Measurements from ENCODE around the gene SHC2.
"Not testable (repeated sequence)": the region's sequence is repeated elsewhere in the genome, so short reads cannot be mapped to it uniquely, and the experiment has no call there.

Gene SHC2

GRCh38 chr19:405121-405965 lies 55.5 kb downstream of the SHC2 start:
- DNase-seq: no peak

- no peak for DNase-seq
Observed at GRCh38 chr19:403221-404027, 57.4 kb downstream of the SHC2 start.

- no peak for DNase-seq
Observed at GRCh38 chr19:402786-403185, 58.0 kb downstream of the SHC2 start.

GRCh38 chr19:401866-402511 lies 58.8 kb downstream of the SHC2 start:
- DNase-seq: no peak

- no peak for DNase-seq
Observed at GRCh38 chr19:400976-401865, 59.6 kb downstream of the SHC2 start.

- no peak for DNase-seq
Observed at GRCh38 chr19:399370-399769, 61.5 kb downstream of the SHC2 start.

GRCh38 chr19:398719-399118 lies 62.1 kb downstream of the SHC2 start:
- no peak for DNase-seq

GRCh38 chr19:397941-398706 lies 62.7 kb downstream of the SHC2 start:
- no peak for DNase-seq

- DNase-seq: no peak
Observed at GRCh38 chr19:397321-397720, 63.5 kb downstream of the SHC2 start.

- DNase-seq: no peak
Observed at GRCh38 chr19:395467-395866, 65.4 kb downstream of the SHC2 start.

- not testable (repeated sequence) for DNase-seq
Observed at GRCh38 chr19:394857-395256, 66.0 kb downstream of the SHC2 start.

- DNase-seq: not testable (repeated sequence)
Observed at GRCh38 chr19:393560-393959, 67.3 kb downstream of the SHC2 start.

- no peak for DNase-seq
Observed at GRCh38 chr19:392375-392970, 68.4 kb downstream of the SHC2 start.

GRCh38 chr19:391726-392374 lies 69.0 kb downstream of the SHC2 start:
- no peak for DNase-seq

- no peak for DNase-seq
Observed at GRCh38 chr19:391207-391557, 69.7 kb downstream of the SHC2 start.

- no peak for DNase-seq
Observed at GRCh38 chr19:390386-391206, 70.2 kb downstream of the SHC2 start.

GRCh38 chr19:389935-390289 lies 70.9 kb downstream of the SHC2 start:
- no peak for DNase-seq

GRCh38 chr19:389255-389934 lies 71.4 kb downstream of the SHC2 start:
- no peak for DNase-seq

- DNase-seq: no peak
Observed at GRCh38 chr19:388691-389090, 72.1 kb downstream of the SHC2 start.

Data from CD4-positive, alpha-beta T cell treated with Interleukin-4 for 4 hours (primary cell).